SK-N-SH (cell line): ENCODE results near the gene INF2. TPM values are rescaled to one million over a fixed set of nuclear protein-coding genes. Genes with fewer than 3 reads are reported as not detected.

Experiments used
- CTCF ChIA-PET: fragments of 300-600, 350-600 bp; formaldehyde crosslinking; extraction: SDS; loops from one replicate; lab custom pipeline; 2021; lab: Yijun Ruan, JAX
- POLR2A ChIA-PET: fragments of 350-600 bp; sonication (Branson Sonifier 250); formaldehyde crosslinking; extraction: SDS; loops from one replicate; lab custom pipeline; 2020; ENCODE audit warnings: antibody characterized with exemption, inconsistent platforms; lab: Yijun Ruan, JAX
- DNase-seq: peaks from one replicate; pipeline ENCODE4 v3.0.0; 2012
- H2AFZ ChIP-seq: fragments of 200-600 bp; sonication (generic); 2 replicates; pipeline ENCODE4 v1.8.1; 2016; ENCODE audit warnings: antibody characterized with exemption, mild to moderate bottlenecking, low read depth
- H3F3A ChIP-seq: fragments of 200-600 bp; sonication (generic); replicated peaks from 2 replicates; pipeline ENCODE3; 2016; ENCODE audit warnings: antibody characterized with exemption, mild to moderate bottlenecking; ENCODE audit not compliant: insufficient read depth
- H3K27ac ChIP-seq, 2 experiments: fragments of 200-500 bp in 1 of 2; fragments of 200-600 bp in 1 of 2; sonication (Bioruptor generic) in 1 of 2; sonication (generic), shearing (Covaris generic) in 1 of 2; 2 replicates each; pipeline versions ENCODE4 v1.5.1 to v1.6.1; 2014 to 2016; ENCODE audit warnings: low read depth in 2 of 2, inconsistent platforms in 1 of 2, low read length in 1 of 2, mild to moderate bottlenecking in 1 of 2, mixed read lengths in 1 of 2
- H3K27me3 ChIP-seq: fragments of 200-600 bp; sonication (generic), shearing (Covaris generic); 2 replicates; pipeline ENCODE4 v1.6.1; 2016; ENCODE audit warnings: mixed run types; ENCODE audit not compliant: insufficient read depth
- H3K36me3 ChIP-seq, 2 experiments: fragments of 200-500 bp in 1 of 2; fragments of 200-600 bp in 1 of 2; sonication (Bioruptor generic) in 1 of 2; sonication (generic) in 1 of 2; replicated peaks in 1 of 2; 2 replicates each; pipeline versions ENCODE3 to v1.5.1; 2014 to 2016; ENCODE audit warnings: low read length in 1 of 2, mild to moderate bottlenecking in 1 of 2; ENCODE audit not compliant: insufficient read depth in 2 of 2, control insufficient read depth in 1 of 2
- H3K4me1 ChIP-seq, 2 experiments: fragments of 200-500 bp in 1 of 2; fragments of 200-600 bp in 1 of 2; sonication (Bioruptor generic) in 1 of 2; sonication (generic), shearing (Covaris generic) in 1 of 2; 2 replicates each; pipeline versions ENCODE4 v1.5.1 to v1.6.1; 2014 to 2016; ENCODE audit warnings: low read depth in 1 of 2, low read length in 1 of 2, mixed run types in 1 of 2; ENCODE audit not compliant: insufficient read depth in 2 of 2, control insufficient read depth in 1 of 2
- H3K4me2 ChIP-seq: fragments of 200-600 bp; sonication (generic), shearing (Covaris generic); 2 replicates; pipeline ENCODE4 v1.6.1; 2017; ENCODE audit warnings: mixed run types
- H3K4me3 ChIP-seq, 2 experiments: fragments of 200-500 bp in 1 of 2; fragments of 200-600 bp in 1 of 2; sonication (Bioruptor generic) in 1 of 2; sonication (generic), shearing (Covaris generic) in 1 of 2; 2 replicates each; pipeline versions ENCODE4 v1.5.1 to v1.8.1; 2014 to 2016; ENCODE audit warnings: low read depth in 2 of 2, inconsistent platforms in 1 of 2, low read length in 1 of 2, mild to moderate bottlenecking in 1 of 2, mixed read lengths in 1 of 2, moderate library complexity in 1 of 2
- H3K79me2 ChIP-seq: fragments of 200-600 bp; sonication (generic); 2 replicates; pipeline ENCODE4 v1.8.1; 2017; ENCODE audit warnings: mild to moderate bottlenecking; ENCODE audit not compliant: insufficient read depth
- H3K9ac ChIP-seq: fragments of 200-600 bp; sonication (generic); 2 replicates; pipeline ENCODE4 v1.6.1; 2017; ENCODE audit warnings: mixed run types
- H3K9me2 ChIP-seq: fragments of 200-600 bp; sonication (generic); 2 replicates; pipeline ENCODE4 v1.6.1; 2017; ENCODE audit warnings: mixed run types
- H3K9me3 ChIP-seq: fragments of 200-600 bp; sonication (generic); 2 replicates; pipeline ENCODE4 v1.6.1; 2017; ENCODE audit warnings: mixed run types, mild to moderate bottlenecking, moderate library complexity
- H4K20me1 ChIP-seq: fragments of 200-600 bp; sonication (generic); 2 replicates; pipeline ENCODE4 v1.6.1; 2017; ENCODE audit warnings: mild to moderate bottlenecking, mixed run types; ENCODE audit not compliant: insufficient read depth
- CHD2 ChIP-seq: fragments of 150-350 bp; IDR thresholded peaks from 2 replicates; pipeline ENCODE4 v1.6.1; 2018; ENCODE audit warnings: low read length; ENCODE audit not compliant: partially characterized antibody
- EP300 ChIP-seq, 2 experiments: IDR thresholded peaks; 2 replicates each; pipeline versions ENCODE4 v1.4.0 to v1.6.1; 2012; ENCODE audit warnings: borderline replicate concordance in 1 of 2, low read depth in 1 of 2, low read length in 1 of 2
- FOSL2 ChIP-seq: IDR thresholded peaks from 2 replicates; pipeline ENCODE4 v1.4.0; 2012; ENCODE audit warnings: low read depth, mild to moderate bottlenecking, moderate library complexity, borderline replicate concordance
- FOXM1 ChIP-seq: IDR thresholded peaks from 2 replicates; pipeline ENCODE4 v1.4.0; 2012; ENCODE audit warnings: low read depth, mild to moderate bottlenecking
- GABPA ChIP-seq: IDR thresholded peaks from 2 replicates; pipeline ENCODE4 v1.4.0; 2012; ENCODE audit warnings: low read depth, mild to moderate bottlenecking
- GATA2 ChIP-seq: sonication (generic); formaldehyde crosslinking; IDR thresholded peaks from 2 replicates; pipeline ENCODE4 v1.5.0; 2020; ENCODE audit warnings: mild to moderate bottlenecking, missing genetic modification reagents
- MEF2A ChIP-seq: IDR thresholded peaks from 2 replicates; pipeline ENCODE4 v1.4.0; 2012; ENCODE audit warnings: low read depth, borderline replicate concordance
- MXI1 ChIP-seq: IDR thresholded peaks from 2 replicates; pipeline ENCODE4 v1.6.1; 2012; ENCODE audit warnings: mild to moderate bottlenecking, low read depth, low read length, improper control_type of control experiment
- RAD21 ChIP-seq: IDR thresholded peaks from 2 replicates; pipeline ENCODE4 v1.6.1; 2012; ENCODE audit warnings: mild to moderate bottlenecking, low read length
- RFX5 ChIP-seq: IDR thresholded peaks from 2 replicates; pipeline ENCODE4 v1.6.1; 2012; ENCODE audit warnings: mild to moderate bottlenecking, improper control_type of control experiment, low read length
- RXRA ChIP-seq: IDR thresholded peaks from 2 replicates; pipeline ENCODE4 v1.4.0; 2012; ENCODE audit warnings: low read depth, mild to moderate bottlenecking, borderline replicate concordance
- SIN3A ChIP-seq: IDR thresholded peaks from 2 replicates; pipeline ENCODE4 v1.6.1; 2012; ENCODE audit warnings: low read depth, mild to moderate bottlenecking, low read length, moderate library complexity, borderline replicate concordance
- SMC3 ChIP-seq: IDR thresholded peaks from 2 replicates; pipeline ENCODE4 v1.6.1; 2012; ENCODE audit warnings: low read depth, low read length, improper control_type of control experiment
- TAF1 ChIP-seq: IDR thresholded peaks from 2 replicates; pipeline ENCODE4 v1.6.1; 2012; ENCODE audit warnings: low read depth, mild to moderate bottlenecking, low read length, moderate library complexity, borderline replicate concordance
- WGBS: methylation state at CpG from one replicate; pipeline ENCODE4 v1.1.6; 2017; ENCODE audit warnings: low lambda C conversion rate; 5-methylcytosine and 5-hydroxymethylcytosine counted together
- polyA plus RNA-seq, 3 experiments: library from polyadenylated mRNA; depleted of rRNA; stranded (reverse); fragments of >200 nt; gene quantifications; 2 replicates each; pipeline ENCODE4 v1.2.3, GENCODE V29; 2012
- TF ChIP-seq, protein P1 (sequence below): fragments of 150-350 bp; IDR thresholded peaks from 2 replicates; pipeline ENCODE4 v1.6.1; 2016; ENCODE audit warnings: mild to moderate bottlenecking, low read depth, low read length
- TF ChIP-seq, protein P2 (sequence below): IDR thresholded peaks from 2 replicates; pipeline ENCODE4 v1.4.0; 2012; ENCODE audit warnings: low read depth, borderline replicate concordance
- TF ChIP-seq, protein P3 (sequence below): IDR thresholded peaks from 2 replicates; pipeline ENCODE4 v1.4.0; 2012; ENCODE audit warnings: low read depth
- TF ChIP-seq, protein P4 (sequence below): IDR thresholded peaks from 2 replicates; pipeline ENCODE4 v1.4.0; 2012; ENCODE audit warnings: low read depth, borderline replicate concordance

INF2 gene
- polyA plus RNA-seq, 1 of the 3 experiments (the other 2 are of a cell fraction) = 32.5 TPM

DNA sequence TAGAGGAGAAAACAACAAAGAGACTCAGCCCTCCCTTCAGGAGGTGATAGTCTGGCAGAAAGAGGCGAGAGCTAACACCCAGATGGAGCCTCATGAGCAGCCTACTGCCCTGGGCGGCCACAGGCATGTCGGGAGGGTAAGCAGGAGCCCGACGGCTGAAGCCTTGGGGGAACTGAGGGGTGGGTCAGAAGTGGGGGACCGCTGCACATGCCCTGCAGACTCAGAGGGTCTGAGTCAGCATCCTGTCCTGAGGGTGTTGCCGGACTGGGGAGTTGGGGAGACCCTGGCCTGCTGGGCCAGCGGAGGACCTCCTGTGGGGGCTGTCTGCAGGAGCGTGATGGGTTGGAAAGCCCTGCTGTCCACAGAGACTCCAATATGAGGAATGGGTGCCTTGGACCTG is 15.9 kb upstream of the INF2 start:
- H3K27ac ChIP-seq = no peak overlapping the region
- no peak overlapping the region for H2AFZ ChIP-seq
- WGBS = 97% methylated on average over 6 of the region's 9 CpGs
- no peaks in the 10 kb centered on the region for H3K27me3 ChIP-seq
- no peaks in the 10 kb centered on the region for H3K79me2 ChIP-seq
- H3K4me1 ChIP-seq = no peaks in the 10 kb centered on the region; a peak in 1 of 4 replicates
- ChIA-PET POLR2A (no interaction called here), CTCF (interaction anchor here (1.1 to 1.6 kb wide), 2 partner anchors 36 to 51 kb away, joined by 3 to 5 read pairs; partner anchors contain the start of gene ADSS1)
- H3F3A ChIP-seq = no peaks in the 10 kb centered on the region
- no peak for TF ChIP-seq TAF1
- TF ChIP-seq EP300 (IDR thresholded peaks at IDR 0.05; ENCODE audit: borderline replicate concordance in 1 of 2, low read depth in 1 of 2, low read length in 1 of 2) = no peak
- no peak for TF ChIP-seq RAD21
- TF ChIP-seq, protein P1, sequence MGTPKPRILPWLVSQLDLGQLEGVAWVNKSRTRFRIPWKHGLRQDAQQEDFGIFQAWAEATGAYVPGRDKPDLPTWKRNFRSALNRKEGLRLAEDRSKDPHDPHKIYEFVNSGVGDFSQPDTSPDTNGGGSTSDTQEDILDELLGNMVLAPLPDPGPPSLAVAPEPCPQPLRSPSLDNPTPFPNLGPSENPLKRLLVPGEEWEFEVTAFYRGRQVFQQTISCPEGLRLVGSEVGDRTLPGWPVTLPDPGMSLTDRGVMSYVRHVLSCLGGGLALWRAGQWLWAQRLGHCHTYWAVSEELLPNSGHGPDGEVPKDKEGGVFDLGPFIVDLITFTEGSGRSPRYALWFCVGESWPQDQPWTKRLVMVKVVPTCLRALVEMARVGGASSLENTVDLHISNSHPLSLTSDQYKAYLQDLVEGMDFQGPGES = no peak
- TF ChIP-seq FOSL2 = no peak
- TF ChIP-seq GATA2 (CRISPR knock-in tag) = no peak
- TF ChIP-seq GABPA = no peak
- TF ChIP-seq, protein P2, sequence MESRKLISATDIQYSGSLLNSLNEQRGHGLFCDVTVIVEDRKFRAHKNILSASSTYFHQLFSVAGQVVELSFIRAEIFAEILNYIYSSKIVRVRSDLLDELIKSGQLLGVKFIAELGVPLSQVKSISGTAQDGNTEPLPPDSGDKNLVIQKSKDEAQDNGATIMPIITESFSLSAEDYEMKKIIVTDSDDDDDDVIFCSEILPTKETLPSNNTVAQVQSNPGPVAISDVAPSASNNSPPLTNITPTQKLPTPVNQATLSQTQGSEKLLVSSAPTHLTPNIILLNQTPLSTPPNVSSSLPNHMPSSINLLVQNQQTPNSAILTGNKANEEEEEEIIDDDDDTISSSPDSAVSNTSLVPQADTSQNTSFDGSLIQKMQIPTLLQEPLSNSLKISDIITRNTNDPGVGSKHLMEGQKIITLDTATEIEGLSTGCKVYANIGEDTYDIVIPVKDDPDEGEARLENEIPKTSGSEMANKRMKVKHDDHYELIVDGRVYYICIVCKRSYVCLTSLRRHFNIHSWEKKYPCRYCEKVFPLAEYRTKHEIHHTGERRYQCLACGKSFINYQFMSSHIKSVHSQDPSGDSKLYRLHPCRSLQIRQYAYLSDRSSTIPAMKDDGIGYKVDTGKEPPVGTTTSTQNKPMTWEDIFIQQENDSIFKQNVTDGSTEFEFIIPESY = no peak
- no peak for TF ChIP-seq MEF2A
- no peak for TF ChIP-seq FOXM1
- TF ChIP-seq CHD2 = no peak
- TF ChIP-seq, protein P3, sequence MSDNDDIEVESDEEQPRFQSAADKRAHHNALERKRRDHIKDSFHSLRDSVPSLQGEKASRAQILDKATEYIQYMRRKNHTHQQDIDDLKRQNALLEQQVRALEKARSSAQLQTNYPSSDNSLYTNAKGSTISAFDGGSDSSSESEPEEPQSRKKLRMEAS = no peak
- no peak for TF ChIP-seq SMC3
- TF ChIP-seq RXRA = no peak
- TF ChIP-seq, protein P4, sequence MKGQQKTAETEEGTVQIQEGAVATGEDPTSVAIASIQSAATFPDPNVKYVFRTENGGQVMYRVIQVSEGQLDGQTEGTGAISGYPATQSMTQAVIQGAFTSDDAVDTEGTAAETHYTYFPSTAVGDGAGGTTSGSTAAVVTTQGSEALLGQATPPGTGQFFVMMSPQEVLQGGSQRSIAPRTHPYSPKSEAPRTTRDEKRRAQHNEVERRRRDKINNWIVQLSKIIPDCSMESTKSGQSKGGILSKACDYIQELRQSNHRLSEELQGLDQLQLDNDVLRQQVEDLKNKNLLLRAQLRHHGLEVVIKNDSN = no peak
- no peak for TF ChIP-seq RFX5
- no peak for TF ChIP-seq SIN3A
- no peak for TF ChIP-seq MXI1
- no peak for DNase-seq
- H3K9me2 ChIP-seq = no peaks in the 10 kb centered on the region
- H3K9me3 ChIP-seq = no peaks in the 10 kb centered on the region
- no peak overlapping the region for H3K4me2 ChIP-seq
- H3K9ac ChIP-seq = no peak overlapping the region
- H4K20me1 ChIP-seq = no peaks in the 10 kb centered on the region
- H3K4me3 ChIP-seq = no peak overlapping the region
- no peaks in the 10 kb centered on the region for H3K36me3 ChIP-seq
